GM18951 (cell line): Measurements from ENCODE around the gene NTS.

ENCODE experiments used
- POLR2A ChIP-seq: IDR thresholded peaks from 4 replicates; pipeline ENCODE4 v1.6.1; 2011; ENCODE audit warnings: mild to moderate bottlenecking; ENCODE audit not compliant: insufficient read length, insufficient read depth; ENCODE audit errors: extremely low read depth
- in situ Hi-C: fragments of 300-500 bp; cut with MboI; formaldehyde crosslinking; loops from one replicate; pipeline ENCODE4 v1.12.0; 2022; ENCODE audit warnings: low sequenced_read_pairs, mixed read lengths, inconsistent platforms; ENCODE audit not compliant: unreplicated experiment

Gene NTS

DNA sequence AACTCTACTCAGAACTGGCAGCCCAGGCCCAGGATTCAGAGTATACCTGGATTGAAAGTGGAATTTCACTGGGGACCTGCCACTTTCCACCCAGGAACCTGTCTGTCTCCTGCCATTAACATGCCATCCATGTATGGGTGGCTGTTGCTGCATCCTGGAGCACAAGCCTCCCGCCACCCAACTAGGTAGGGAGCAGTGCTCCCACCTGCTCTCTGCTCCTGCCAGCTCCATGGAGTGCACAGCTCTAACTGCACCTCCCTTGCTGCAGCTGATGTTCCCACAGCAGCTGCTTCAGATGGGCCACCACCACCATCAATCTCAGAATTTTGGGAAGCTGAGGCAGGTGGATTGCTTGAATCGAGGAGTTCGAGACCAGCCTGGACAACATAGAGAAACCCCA is 17.1 kb upstream of the NTS start:
- TF ChIP-seq POLR2A: no peak
- in situ Hi-C loops: no loop called here

DNA sequence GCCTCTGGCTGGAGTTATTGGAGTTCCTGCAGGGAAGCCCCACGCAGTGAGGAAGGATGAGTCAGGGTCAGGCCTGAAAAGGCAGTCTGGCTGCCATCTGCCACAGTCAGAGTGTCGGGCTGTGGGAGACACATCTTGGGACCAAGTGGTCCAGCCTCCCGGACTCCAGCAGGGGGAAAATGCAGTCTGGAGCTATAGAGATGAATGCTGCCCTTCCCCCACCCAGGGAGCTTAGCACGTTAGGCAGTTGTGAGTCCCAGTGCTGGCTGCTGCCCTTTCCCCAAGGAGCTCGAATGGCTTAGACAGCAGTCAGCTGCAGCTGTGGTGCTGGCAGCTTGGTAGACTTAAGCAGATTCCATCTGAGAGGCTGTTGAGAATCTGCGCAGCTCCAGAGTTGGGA is 8.2 kb upstream of the NTS start:
- in situ Hi-C loops: loop anchor here (10.0 kb wide), 2 partner anchors 291 to 391 kb away; no protein-coding TSS in a partner anchor
- TF ChIP-seq POLR2A: no peak

DNA sequence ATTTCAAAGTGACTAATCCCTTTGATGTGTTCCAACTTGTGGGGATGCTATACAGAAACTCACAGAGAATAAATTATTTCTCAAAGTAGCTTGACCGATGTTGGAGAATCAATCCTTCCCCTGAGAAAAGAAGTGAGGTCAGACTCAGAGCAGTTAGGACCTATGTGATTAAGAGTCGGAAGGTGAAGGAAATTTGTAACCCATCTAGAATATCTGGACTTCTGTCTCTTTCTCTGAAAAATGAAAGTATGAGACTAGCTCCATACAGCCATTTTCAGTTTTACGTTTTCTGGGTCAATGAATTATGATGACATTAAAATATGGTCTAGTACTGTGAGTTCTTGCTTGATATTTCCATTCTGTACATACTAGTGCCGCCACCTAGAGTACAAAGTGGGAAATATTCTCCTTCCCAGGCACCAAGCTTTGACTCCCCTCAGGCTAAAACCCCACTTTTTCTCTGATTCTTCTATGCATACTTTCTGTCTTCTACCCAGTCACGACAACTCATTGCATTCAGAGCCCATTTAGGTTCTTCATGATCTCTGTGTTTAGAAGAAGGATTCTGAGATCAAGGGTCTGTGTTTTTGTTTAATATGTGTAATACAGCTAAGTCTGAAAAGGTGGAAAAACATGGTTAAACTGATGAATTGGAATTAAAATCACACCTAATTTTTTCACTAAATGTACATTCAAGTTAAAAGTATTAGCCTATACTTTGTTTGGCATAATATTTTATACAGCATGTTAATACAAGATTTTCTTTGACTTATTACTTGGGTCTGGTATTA is 6.9 kb upstream of the NTS start:
- no peak for TF ChIP-seq POLR2A
- in situ Hi-C loops: loop anchor here (10.0 kb wide), 2 partner anchors 292 to 392 kb away; no protein-coding TSS in a partner anchor

DNA sequence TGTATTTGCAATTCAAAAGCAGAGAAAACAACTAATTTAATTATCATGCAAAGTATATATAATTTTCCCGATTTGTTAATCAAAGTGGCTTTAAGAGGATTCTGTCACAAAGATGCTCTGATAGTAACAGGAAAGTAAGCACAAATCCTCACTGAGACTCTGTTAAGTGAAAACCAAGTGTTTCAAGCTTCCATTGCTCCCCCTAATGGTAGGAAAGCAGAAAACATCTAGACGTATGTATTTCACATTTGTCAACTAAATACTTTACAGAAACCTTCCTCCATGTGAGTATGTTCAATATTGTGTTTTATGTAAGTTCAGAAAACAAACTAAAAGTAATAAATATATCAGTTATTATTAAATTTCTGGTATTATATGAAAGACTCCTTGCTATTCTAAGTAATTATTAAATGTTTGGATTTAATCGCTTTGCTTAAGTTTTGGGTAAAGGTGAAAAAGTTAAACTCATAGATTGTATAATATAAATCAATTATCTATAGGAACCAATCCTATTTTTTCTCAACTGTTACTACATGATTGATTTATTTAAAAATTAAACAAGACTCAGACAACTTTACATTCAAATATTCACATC is 1.5 kb upstream of the NTS start:
- no peak for TF ChIP-seq POLR2A
- in situ Hi-C loops: no loop called here

DNA sequence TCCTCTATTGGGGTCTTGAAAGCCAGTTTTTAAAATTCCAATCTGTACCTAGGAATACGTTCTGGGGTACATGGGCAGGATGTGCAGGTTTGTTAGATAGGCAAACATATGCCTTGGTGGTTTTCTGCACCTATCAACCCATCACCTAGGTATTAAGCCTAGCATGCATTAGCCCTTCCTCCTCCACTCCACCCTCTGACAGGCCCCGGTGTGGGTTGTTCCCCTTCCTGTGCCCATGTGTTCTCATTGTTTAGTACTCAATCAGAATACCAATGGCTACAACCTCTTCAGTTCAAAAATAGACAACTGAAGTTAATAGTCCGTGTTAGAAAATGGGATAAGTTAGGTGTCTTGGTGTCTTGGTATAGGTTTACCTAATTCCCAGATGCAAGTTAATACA is 3.4 kb downstream of the NTS start:
- no peak for TF ChIP-seq POLR2A
- in situ Hi-C loops: no loop called here

DNA sequence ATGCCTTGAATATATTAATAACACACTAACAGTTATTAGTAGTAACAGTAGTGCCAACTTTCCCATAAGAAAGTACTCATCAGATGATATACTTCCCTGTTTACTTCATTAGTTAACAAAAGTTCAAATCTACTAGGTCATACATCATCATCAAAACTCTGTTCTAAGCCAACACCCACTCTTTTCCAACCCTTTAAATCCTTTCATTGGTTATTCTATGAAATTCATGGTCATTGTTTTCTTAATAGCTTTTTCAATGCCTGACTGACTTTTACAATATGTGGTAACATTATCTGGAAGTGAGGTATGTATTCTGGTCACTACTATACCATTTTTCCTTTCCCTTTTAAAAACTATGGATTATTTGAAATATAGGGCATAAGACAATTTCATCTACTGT is 9.7 kb downstream of the NTS start:
- in situ Hi-C loops: no loop called here
- TF ChIP-seq POLR2A: no peak

DNA sequence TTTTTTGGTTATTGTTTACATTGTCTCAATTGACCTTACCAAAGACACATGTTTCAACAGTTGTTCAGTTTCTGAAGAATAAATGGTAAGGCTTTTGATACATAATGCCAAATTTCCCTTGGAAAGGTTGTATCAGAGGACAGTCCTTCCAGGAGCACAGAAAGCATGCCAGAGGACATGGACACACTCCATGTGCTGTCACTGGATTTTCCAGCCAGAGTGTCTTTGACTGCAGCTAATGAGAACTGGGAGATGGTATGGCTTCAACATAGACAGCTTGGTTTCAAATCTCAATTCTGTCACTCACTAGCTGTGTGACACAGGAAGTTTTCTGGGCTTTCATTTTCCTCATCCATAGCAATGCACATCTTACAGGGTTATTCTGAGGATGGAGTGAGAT is 20.6 kb downstream of the NTS start:
- no peak for TF ChIP-seq POLR2A
- in situ Hi-C loops: no loop called here

DNA sequence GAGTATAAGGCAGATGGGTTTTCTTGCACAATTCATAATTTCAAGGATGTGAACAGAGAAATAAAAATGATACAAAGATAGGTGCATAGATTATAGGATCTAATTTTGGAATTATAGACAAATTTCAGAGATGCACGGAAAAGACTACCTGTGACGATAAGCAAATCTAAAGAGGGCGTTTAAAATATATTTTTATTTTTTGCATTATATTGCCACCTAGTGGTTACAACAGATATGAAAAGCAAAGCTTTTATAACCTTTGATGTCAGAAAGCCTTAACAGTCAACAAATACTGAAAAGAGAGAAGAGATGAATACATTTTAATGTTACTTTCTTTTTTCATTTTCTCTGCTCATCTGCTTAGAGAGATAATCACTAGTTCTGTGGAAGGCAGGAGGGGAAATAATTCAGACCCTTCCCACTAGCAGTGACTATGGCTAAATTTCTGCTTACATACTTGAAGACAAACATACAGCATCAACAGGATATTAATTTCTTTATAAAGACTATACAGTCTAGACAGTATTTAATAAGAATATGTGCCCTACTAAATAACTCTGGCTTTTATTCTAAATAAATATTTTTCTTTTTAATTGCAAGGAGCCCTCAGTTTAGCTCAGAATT is 46.3 kb downstream of the NTS start:
- TF ChIP-seq POLR2A: no peak
- in situ Hi-C loops: no loop called here

DNA sequence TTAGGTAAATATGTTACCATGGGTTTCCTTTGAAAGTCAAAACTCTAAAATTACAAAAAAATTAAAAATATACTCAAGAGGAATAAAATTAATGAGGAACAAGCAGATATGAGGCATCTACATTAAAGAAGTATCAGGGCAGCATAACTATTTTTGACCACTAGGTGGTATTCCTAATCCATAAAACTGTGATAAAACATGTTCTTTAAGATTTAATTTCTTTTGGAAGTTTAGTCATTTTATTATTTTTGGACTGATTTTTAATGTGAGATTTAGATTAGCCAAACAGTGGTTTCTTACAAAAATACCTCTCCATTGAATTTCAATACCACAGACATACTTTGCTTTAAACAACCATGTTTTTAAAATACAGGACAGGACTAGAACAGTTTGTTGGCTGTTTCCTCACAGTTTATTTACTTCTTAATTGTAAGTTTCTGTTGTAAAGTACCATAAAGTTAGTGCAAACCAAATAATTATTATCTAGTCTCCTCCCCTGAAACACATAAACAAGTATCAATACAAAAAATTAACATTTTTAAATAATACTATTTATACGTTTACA is 49.8 kb downstream of the NTS start:
- no peak for TF ChIP-seq POLR2A
- in situ Hi-C loops: no loop called here

DNA sequence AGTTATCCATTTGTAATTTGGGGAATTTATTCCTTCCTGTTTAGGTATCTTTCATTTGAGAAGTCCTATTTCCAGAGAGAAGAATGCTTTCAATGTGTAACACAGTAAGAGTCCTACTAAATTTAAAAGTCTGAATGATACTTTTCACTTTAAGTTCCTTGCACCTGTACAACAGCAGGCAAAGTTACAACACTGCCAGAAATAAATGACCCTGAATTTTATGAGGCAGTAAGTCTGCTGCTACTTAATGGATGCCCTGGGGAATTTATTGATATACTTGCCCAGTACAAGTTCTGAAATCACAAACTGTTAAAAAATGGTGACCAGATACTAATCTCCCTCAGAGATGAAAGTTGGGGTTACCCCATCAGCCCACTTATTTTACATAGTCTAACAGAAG is 53.1 kb downstream of the NTS start:
- in situ Hi-C loops: no loop called here
- TF ChIP-seq POLR2A: no peak
